DOHH2 (cell line): ENCODE measurements around the gene MED20.

Source experiments
- H3F3A ChIP-seq: fragments of 200-600 bp; sonication (generic), shearing (Covaris generic); 2 replicates; pipeline ENCODE4 v1.6.0; 2016; ENCODE audit warnings: antibody characterized with exemption, mild to moderate bottlenecking; ENCODE audit not compliant: control insufficient read depth, insufficient read depth
- H3K27ac ChIP-seq: fragments of 200-600 bp; sonication (generic); 2 replicates; pipeline ENCODE4 v1.5.1; 2014; ENCODE audit warnings: low read depth, mild to moderate bottlenecking, low read length, moderate library complexity
- H3K27me3 ChIP-seq: fragments of 200-600 bp; sonication (generic); 2 replicates; pipeline ENCODE4 v1.6.1; 2014; ENCODE audit warnings: mild to moderate bottlenecking, low read length, mixed read lengths; ENCODE audit not compliant: control insufficient read depth
- H3K36me3 ChIP-seq: fragments of 200-600 bp; sonication (generic); 2 replicates; pipeline ENCODE4 v1.6.1; 2014; ENCODE audit warnings: mild to moderate bottlenecking, low read length, moderate library complexity, mixed read lengths; ENCODE audit not compliant: control insufficient read depth
- H3K4me1 ChIP-seq: fragments of 200-600 bp; sonication (generic); 2 replicates; pipeline ENCODE4 v1.6.1; 2014; ENCODE audit warnings: mild to moderate bottlenecking, low read length, mixed read lengths; ENCODE audit not compliant: control insufficient read depth
- H3K4me2 ChIP-seq: fragments of 200-600 bp; sonication (generic); 2 replicates; pipeline ENCODE4 v1.6.0; 2014; ENCODE audit warnings: mild to moderate bottlenecking, low read length, moderate library complexity
- H3K4me3 ChIP-seq: fragments of 200-600 bp; sonication (generic); 2 replicates; pipeline ENCODE4 v1.5.1; 2014; ENCODE audit warnings: mild to moderate bottlenecking, low read length, mixed read lengths
- H3K79me2 ChIP-seq: fragments of 200-600 bp; sonication (generic); 2 replicates; pipeline ENCODE4 v1.6.1; 2014; ENCODE audit warnings: mild to moderate bottlenecking, low read length, mixed read lengths; ENCODE audit not compliant: control insufficient read depth
- H3K9me2 ChIP-seq: fragments of 200-600 bp; sonication (generic); replicated peaks from 2 replicates; pipeline ENCODE4 v1.6.1; 2014; ENCODE audit warnings: mild to moderate bottlenecking, low read length, mixed read lengths; ENCODE audit not compliant: control insufficient read depth
- H3K9me3 ChIP-seq: fragments of 200-600 bp; sonication (generic); 2 replicates; pipeline ENCODE4 v1.6.1; 2014; ENCODE audit warnings: antibody characterized with exemption, low read length, mixed read lengths; ENCODE audit not compliant: control insufficient read depth, insufficient read depth
- H4K20me1 ChIP-seq: fragments of 200-600 bp; sonication (generic); 2 replicates; pipeline ENCODE4 v1.6.0; 2014; ENCODE audit warnings: low read depth, mild to moderate bottlenecking, antibody characterized with exemption, low read length, moderate library complexity; ENCODE audit not compliant: control insufficient read depth, insufficient read depth
- EZH2phosphoT487 ChIP-seq: fragments of 200-600 bp; sonication (generic); IDR thresholded peaks from 2 replicates; pipeline ENCODE4 v1.6.1; 2017; ENCODE audit warnings: borderline replicate concordance, mild to moderate bottlenecking, antibody characterized with exemption, low read length, moderate library complexity, mixed read lengths
- TF ChIP-seq, protein P1 (sequence below): fragments of 200-600 bp; sonication (generic); IDR thresholded peaks from one replicate; pipeline ENCODE4 v1.5.1; 2014; ENCODE audit warnings: antibody characterized with exemption, mild to moderate bottlenecking, low read depth, low read length; ENCODE audit not compliant: poor library complexity, severe bottlenecking

MED20 gene

DNA sequence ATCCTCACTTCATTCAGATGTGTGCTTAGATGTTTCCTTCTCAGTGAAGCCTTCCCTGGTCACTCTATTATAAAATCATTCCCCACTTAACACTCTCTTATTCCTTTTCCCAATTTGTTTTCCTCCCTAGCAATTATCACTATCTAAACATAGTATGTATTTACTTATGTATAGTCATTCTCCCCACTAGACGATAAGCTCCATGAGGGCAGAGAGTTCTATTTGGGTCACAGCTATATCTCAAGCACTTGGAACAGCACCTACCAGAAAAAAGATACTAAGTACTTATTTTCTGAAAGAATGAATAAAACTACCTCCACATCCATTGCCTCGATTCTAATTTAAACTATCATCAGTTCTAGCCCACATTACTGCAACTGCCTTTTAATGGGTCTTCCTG, 62.2 kb downstream of the MED20 start:
- Histone ChIP-seq H4K20me1 (no peaks in the 10 kb centered on the region), H3F3A (no peaks in the 10 kb centered on the region)
- TF ChIP-seq, protein P1, sequence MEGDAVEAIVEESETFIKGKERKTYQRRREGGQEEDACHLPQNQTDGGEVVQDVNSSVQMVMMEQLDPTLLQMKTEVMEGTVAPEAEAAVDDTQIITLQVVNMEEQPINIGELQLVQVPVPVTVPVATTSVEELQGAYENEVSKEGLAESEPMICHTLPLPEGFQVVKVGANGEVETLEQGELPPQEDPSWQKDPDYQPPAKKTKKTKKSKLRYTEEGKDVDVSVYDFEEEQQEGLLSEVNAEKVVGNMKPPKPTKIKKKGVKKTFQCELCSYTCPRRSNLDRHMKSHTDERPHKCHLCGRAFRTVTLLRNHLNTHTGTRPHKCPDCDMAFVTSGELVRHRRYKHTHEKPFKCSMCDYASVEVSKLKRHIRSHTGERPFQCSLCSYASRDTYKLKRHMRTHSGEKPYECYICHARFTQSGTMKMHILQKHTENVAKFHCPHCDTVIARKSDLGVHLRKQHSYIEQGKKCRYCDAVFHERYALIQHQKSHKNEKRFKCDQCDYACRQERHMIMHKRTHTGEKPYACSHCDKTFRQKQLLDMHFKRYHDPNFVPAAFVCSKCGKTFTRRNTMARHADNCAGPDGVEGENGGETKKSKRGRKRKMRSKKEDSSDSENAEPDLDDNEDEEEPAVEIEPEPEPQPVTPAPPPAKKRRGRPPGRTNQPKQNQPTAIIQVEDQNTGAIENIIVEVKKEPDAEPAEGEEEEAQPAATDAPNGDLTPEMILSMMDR, result no peak
- no peak for TF ChIP-seq EZH2phosphoT487

More for the DNA sequence above, 62.2 kb downstream of the MED20 start:
- Histone ChIP-seq H3K27ac (no peak overlapping the region), H3K4me3 (no peak overlapping the region), H3K4me1 (no peaks in the 10 kb centered on the region), H3K9me3 (no peaks in the 10 kb centered on the region), H3K9me2 (no peaks in the 10 kb centered on the region), H3K79me2 (no peaks in the 10 kb centered on the region), H3K4me2 (no peak overlapping the region), H3K36me3 (no peaks in the 10 kb centered on the region), H3K27me3 (no peaks in the 10 kb centered on the region)
